Keratinocyte (primary cell): ENCODE measurements around the gene ZNF423. TPM values are rescaled to one million over a fixed set of nuclear protein-coding genes. Genes with fewer than 3 reads are reported as not detected.

Experiments
- DNase-seq: peaks from one replicate; pipeline ENCODE4 v3.0.0-alpha.2; 2011; ENCODE audit warnings: low read depth, missing footprints, low spot score
- FAIRE-seq: peaks from 2 replicates; lab custom pipeline; 2011; peaks lifted over from hg19 to GRCh38; lab: Jason Lieb, UNC
- H2AFZ ChIP-seq: 2 replicates; pipeline ENCODE4 v1.6.0; 2012; ENCODE audit warnings: low read length, control low read depth, inconsistent platforms; ENCODE audit not compliant: control insufficient read depth
- H3K27ac ChIP-seq: 2 replicates; pipeline ENCODE4 v1.5.1; 2011; ENCODE audit warnings: low read length; ENCODE audit not compliant: control insufficient read depth, insufficient read depth
- H3K27me3 ChIP-seq: 3 replicates; pipeline ENCODE4 v1.6.0; 2011; ENCODE audit warnings: low read length; ENCODE audit not compliant: control insufficient read depth, insufficient read depth; ENCODE audit errors: extremely low read depth
- H3K36me3 ChIP-seq, 2 experiments: 2 replicates in 1 of 2; 3 replicates in 1 of 2; pipeline ENCODE4 v1.5.1; 2011; ENCODE audit warnings: low read length in 2 of 2, mild to moderate bottlenecking in 1 of 2; ENCODE audit not compliant: control insufficient read depth in 2 of 2, insufficient read depth in 2 of 2; ENCODE audit errors: extremely low read depth in 1 of 2
- H3K4me1 ChIP-seq: 3 replicates; pipeline ENCODE4 v1.5.1; 2011; ENCODE audit warnings: low read length; ENCODE audit not compliant: control insufficient read depth, insufficient read depth; ENCODE audit errors: extremely low read depth
- H3K4me2 ChIP-seq: 3 replicates; pipeline ENCODE4 v1.6.0; 2011; ENCODE audit warnings: low read depth, low read length; ENCODE audit not compliant: control insufficient read depth, insufficient read depth; ENCODE audit errors: extremely low read depth
- H3K4me3 ChIP-seq, 3 experiments: fragments of 200-600 bp in 1 of 3; sonication (generic) in 1 of 3; 2 replicates in 2 of 3; 3 replicates in 1 of 3; pipeline ENCODE4 v1.5.1; 2011 to 2016; ENCODE audit warnings: low read length in 3 of 3, mild to moderate bottlenecking in 3 of 3, control low read depth in 2 of 3, inconsistent platforms in 1 of 3, low read depth in 1 of 3, mixed read lengths in 1 of 3, mixed run types in 1 of 3, moderate library complexity in 1 of 3; ENCODE audit not compliant: control insufficient read depth in 2 of 3, insufficient read depth in 2 of 3; ENCODE audit errors: extremely low read depth in 1 of 3
- H3K79me2 ChIP-seq: 2 replicates; pipeline ENCODE4 v1.6.0; 2012; ENCODE audit warnings: low read length; ENCODE audit not compliant: control insufficient read depth, insufficient read depth
- H3K9ac ChIP-seq: 3 replicates; pipeline ENCODE4 v1.6.0; 2011; ENCODE audit warnings: low read length; ENCODE audit not compliant: control insufficient read depth, insufficient read depth; ENCODE audit errors: extremely low read depth
- H3K9me1 ChIP-seq: 3 replicates; pipeline ENCODE4 v1.6.0; 2011; ENCODE audit warnings: low read length; ENCODE audit not compliant: control insufficient read depth, insufficient read depth; ENCODE audit errors: extremely low read depth
- H3K9me3 ChIP-seq: 2 replicates; pipeline ENCODE4 v1.5.1; 2012; ENCODE audit warnings: low read depth, low read length; ENCODE audit not compliant: control insufficient read depth
- H4K20me1 ChIP-seq: 3 replicates; pipeline ENCODE4 v1.6.0; 2011; ENCODE audit warnings: low read length; ENCODE audit not compliant: control insufficient read depth, insufficient read depth; ENCODE audit errors: extremely low read depth
- EZH2 ChIP-seq: IDR thresholded peaks from one replicate; pipeline ENCODE4 v1.6.1; 2012; ENCODE audit warnings: inconsistent platforms, mild to moderate bottlenecking, low read length, moderate library complexity
- dilution Hi-C: fragments of 300-500 bp; cut with MboI; formaldehyde crosslinking; loops from one replicate; pipeline ENCODE4 v1.7.0; 2020; ENCODE audit warnings: low sequenced_read_pairs; ENCODE audit not compliant: extremely low pct_ligation_motif_present
- polyA plus RNA-seq, 5 experiments: library from polyadenylated mRNA; depleted of rRNA in 3 of 5; stranded (reverse) in 3 of 5; stranded (forward) in 1 of 5; unstranded in 1 of 5; fragments of >200 nt; gene quantifications; 1 replicate in 1 of 5; 2 replicates in 3 of 5; 3 replicates in 1 of 5; pipeline versions ENCODE4 v1.2.1 to v1.2.3, GENCODE V29; 2011 to 2012; ENCODE audit warnings: missing spikeins in 2 of 5, low read depth in 1 of 5, low replicate concordance in 1 of 5
- TF ChIP-seq, protein P1 (sequence below), 3 experiments: IDR thresholded peaks in 1 of 3; conservative IDR thresholded peaks in 1 of 3; optimal IDR thresholded peaks in 1 of 3; 2 replicates in 2 of 3; 3 replicates in 1 of 3; pipeline versions ENCODE3 to v1.5.1; 2011; ENCODE audit warnings: low read length in 3 of 3, mild to moderate bottlenecking in 3 of 3, moderate library complexity in 2 of 3, control low read depth in 1 of 3, inconsistent platforms in 1 of 3; ENCODE audit not compliant: insufficient read depth in 2 of 3; ENCODE audit errors: extremely low read depth in 1 of 3

Gene ZNF423
- polyA plus RNA-seq, 1 donor (not counting 4 experiments of a cell fraction or from before 2014, with no cell fraction given), result 0.05 TPM

DNA sequence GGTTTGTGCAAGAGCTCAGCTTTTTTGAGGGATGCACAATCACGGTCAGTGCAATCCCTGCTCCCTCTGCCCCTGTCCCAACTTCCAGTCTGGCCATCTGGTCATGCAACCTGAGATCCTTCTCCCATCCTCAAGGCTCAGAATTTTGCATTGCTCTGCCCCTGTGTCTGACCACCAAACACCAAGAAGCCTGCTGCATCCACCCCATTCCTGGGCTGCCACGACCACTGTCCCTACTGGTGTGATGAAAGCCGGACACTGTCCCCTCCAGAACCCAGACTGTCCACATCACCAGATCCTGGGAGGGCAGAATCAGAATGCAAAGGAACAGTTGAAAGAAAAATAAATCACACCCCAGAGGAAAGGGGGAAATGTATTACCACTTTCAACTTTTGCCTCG is 251.3 kb downstream of the ZNF423 start:
- Histone ChIP-seq H3K79me2 (no peaks in the 10 kb centered on the region), H3K4me2 (no peak overlapping the region), H3K27me3 (no peaks in the 10 kb centered on the region), H4K20me1 (no peaks in the 10 kb centered on the region), H3K4me3 (no peak overlapping the region), H3K27ac (no peak overlapping the region), H3K9me1 (no peaks in the 10 kb centered on the region), H3K9ac (no peak overlapping the region), H3K9me3 (no peaks in the 10 kb centered on the region), H3K4me1 (no peaks in the 10 kb centered on the region), H3K36me3 (no peaks in the 10 kb centered on the region), H2AFZ (no peak overlapping the region)
- DNase-seq (no peak), FAIRE-seq (no peak)
- TF ChIP-seq EZH2, result no peak
- TF ChIP-seq, protein P1, sequence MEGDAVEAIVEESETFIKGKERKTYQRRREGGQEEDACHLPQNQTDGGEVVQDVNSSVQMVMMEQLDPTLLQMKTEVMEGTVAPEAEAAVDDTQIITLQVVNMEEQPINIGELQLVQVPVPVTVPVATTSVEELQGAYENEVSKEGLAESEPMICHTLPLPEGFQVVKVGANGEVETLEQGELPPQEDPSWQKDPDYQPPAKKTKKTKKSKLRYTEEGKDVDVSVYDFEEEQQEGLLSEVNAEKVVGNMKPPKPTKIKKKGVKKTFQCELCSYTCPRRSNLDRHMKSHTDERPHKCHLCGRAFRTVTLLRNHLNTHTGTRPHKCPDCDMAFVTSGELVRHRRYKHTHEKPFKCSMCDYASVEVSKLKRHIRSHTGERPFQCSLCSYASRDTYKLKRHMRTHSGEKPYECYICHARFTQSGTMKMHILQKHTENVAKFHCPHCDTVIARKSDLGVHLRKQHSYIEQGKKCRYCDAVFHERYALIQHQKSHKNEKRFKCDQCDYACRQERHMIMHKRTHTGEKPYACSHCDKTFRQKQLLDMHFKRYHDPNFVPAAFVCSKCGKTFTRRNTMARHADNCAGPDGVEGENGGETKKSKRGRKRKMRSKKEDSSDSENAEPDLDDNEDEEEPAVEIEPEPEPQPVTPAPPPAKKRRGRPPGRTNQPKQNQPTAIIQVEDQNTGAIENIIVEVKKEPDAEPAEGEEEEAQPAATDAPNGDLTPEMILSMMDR (optimal IDR thresholded peaks at IDR 0.05 in 1 of 3, IDR thresholded peaks at IDR 0.05 in 1 of 3, conservative IDR thresholded peaks at IDR 0.05 in 1 of 3; ENCODE audit: extremely low read depth in 1 of 3, insufficient read depth in 2 of 3, low read length in 3 of 3), result no peak
- dilution Hi-C loops, result no loop called here

DNA sequence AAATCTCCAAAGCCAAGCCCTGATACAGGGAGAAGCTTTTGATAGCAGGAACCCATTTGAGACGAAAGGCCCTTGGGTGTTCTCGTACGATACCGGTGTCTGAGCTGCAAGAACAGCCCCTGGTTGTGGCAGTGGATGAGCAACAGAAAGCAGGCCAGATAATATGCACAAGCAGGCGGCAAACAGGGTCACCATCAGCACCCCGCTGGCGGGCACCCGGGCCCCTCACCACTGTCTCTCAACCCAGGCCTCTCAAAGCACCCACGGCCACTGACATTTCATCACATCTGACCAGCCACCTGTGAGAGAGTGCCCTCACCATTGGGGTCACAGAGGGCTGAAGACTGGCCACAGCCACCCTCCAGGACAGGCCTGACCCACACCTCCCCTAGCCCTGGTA is 252.0 kb downstream of the ZNF423 start:
- Histone ChIP-seq H3K9ac (no peak overlapping the region), H3K27me3 (no peaks in the 10 kb centered on the region), H4K20me1 (no peaks in the 10 kb centered on the region), H2AFZ (no peak overlapping the region), H3K4me1 (no peaks in the 10 kb centered on the region), H3K4me2 (no peak overlapping the region), H3K4me3 (no peak overlapping the region), H3K36me3 (no peaks in the 10 kb centered on the region), H3K27ac (no peak overlapping the region), H3K79me2 (no peaks in the 10 kb centered on the region), H3K9me3 (no peaks in the 10 kb centered on the region), H3K9me1 (no peaks in the 10 kb centered on the region)
- dilution Hi-C loops, result no loop called here
- TF ChIP-seq, protein P1 (optimal IDR thresholded peaks at IDR 0.05 in 1 of 3, IDR thresholded peaks at IDR 0.05 in 1 of 3, conservative IDR thresholded peaks at IDR 0.05 in 1 of 3; ENCODE audit: extremely low read depth in 1 of 3, insufficient read depth in 2 of 3, low read length in 3 of 3), result no peak
- no peak for TF ChIP-seq EZH2
- DNase-seq, result no peak
- FAIRE-seq, result no peak
